ENCODE results near the gene TMPRSS11E.
"Not testable (repeated sequence)": the region's sequence is repeated elsewhere in the genome, so short reads cannot be mapped to it uniquely, and the experiment has no call there.

The TMPRSS11E gene

DNA sequence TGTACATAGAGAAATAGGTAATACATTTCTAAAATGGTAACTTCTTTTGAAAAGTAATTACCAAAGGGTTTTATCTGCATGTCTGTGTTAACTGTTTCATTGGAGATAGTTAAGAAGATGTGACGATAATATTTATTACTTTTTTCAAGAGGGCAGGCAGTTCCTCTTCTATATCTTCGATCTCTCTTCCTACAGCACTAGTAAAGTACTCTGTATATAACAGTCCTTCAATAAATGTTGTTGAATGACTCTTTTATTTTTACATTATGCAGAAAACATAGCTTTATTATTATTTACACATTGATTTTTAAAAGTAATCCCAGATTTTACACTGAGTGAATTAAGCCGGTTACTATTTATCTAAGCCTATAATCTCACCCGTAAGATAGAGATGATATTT is 51.8 kb downstream of the TMPRSS11E start:
- H3K4me3 ChIP-seq (replicated peaks in 1 of 2; ENCODE audit: low read depth in 2 of 2, low read length in 2 of 2): no peak overlapping the region

DNA sequence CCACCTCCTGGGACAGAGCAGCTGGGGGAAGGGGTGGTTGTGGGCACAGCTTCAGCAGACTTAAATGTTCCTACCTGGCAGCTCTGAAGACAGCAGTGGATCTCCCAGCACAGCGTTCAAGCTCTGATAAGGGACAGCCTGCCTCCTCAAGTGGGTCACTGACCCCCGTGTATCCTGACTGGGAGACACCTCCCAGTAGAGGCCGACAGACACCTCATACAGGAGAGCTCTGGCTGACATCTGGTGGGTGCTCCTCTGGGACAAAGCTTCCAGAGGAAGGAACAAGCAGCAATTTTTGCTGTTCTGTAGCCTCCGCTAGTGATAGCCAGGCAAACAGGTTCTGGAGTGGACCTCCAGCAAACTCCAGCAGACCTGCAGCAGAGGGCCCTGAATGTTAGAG is 56.2 kb downstream of the TMPRSS11E start:
- DNase-seq (ENCODE audit: low read depth in 2 of 2); H3K4me3 ChIP-seq (replicated peaks in 1 of 2; ENCODE audit: low read depth in 2 of 2, low read length in 2 of 2): not testable (repeated sequence)

More for the DNA sequence above, 51.8 kb downstream of the TMPRSS11E start:
- TF ChIP-seq, protein P1, sequence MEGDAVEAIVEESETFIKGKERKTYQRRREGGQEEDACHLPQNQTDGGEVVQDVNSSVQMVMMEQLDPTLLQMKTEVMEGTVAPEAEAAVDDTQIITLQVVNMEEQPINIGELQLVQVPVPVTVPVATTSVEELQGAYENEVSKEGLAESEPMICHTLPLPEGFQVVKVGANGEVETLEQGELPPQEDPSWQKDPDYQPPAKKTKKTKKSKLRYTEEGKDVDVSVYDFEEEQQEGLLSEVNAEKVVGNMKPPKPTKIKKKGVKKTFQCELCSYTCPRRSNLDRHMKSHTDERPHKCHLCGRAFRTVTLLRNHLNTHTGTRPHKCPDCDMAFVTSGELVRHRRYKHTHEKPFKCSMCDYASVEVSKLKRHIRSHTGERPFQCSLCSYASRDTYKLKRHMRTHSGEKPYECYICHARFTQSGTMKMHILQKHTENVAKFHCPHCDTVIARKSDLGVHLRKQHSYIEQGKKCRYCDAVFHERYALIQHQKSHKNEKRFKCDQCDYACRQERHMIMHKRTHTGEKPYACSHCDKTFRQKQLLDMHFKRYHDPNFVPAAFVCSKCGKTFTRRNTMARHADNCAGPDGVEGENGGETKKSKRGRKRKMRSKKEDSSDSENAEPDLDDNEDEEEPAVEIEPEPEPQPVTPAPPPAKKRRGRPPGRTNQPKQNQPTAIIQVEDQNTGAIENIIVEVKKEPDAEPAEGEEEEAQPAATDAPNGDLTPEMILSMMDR (IDR thresholded peaks at IDR 0.05; ENCODE audit: low read depth, low read length): no peak
- DNase-seq (ENCODE audit: low read depth in 2 of 2): no peak

DNA sequence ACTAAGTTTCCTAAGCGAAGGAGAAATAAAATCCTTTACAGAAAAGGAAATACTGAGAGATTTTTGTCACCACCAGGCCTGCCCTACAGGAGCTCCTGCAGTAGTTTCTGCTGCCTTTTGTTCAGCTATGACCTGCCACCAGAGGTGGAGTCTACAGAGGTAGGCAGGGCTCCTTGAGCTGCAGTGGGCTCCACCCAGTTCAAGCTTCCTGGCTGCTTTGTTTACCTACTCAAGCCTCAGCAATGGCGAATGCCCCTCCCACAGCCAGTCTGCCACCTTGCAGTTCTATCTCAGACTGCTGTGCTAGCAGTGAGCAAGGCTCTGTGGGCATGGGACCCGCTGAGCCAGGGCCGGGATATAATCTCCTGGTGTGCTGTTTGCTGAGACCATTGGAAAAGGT is 57.6 kb downstream of the TMPRSS11E start:
- H3K4me3 ChIP-seq (replicated peaks in 1 of 2; ENCODE audit: low read depth in 2 of 2, low read length in 2 of 2); DNase-seq (ENCODE audit: low read depth in 2 of 2): not testable (repeated sequence)

DNA sequence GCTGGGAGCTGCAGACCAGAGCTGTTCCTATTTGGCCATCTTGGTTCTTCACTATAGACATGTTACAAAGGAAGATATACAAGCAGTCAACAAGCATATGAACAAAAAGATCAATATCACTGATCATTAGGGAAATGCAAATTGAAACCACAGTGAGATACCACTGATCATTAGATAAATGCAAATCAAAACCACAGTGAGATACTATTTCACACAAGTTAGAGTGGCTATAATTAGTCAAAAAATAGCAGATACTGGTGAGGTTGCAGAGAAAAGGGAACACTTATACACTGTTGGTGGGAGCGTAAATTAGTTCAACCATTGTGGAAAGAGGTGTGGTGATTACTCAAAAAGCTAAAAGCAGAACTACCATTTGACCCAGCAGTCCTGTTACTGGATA is 58.2 kb downstream of the TMPRSS11E start:
- not testable (repeated sequence) for H3K4me3 ChIP-seq (replicated peaks in 1 of 2; ENCODE audit: low read depth in 2 of 2, low read length in 2 of 2)

DNA sequence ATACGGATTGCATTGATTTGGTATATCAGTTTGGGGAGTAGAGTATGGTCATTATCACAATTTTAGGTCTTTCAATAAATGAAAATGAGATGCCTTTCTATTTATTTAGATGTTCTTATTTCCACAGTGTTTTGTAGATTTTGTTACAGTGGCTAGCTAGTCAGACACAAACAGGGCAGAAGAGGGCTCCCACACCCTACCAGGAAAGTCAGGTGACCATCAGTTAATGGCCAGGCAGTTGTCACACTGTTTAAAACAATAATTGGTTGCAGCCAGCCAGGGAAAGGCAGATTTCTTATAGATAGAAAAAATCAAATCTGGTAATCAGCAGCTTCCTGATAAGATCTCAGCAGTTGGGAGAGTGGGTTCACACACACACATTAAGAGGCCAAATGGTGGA is 71.6 kb downstream of the TMPRSS11E start:
- H3K4me3 ChIP-seq (replicated peaks in 1 of 2; ENCODE audit: low read depth in 2 of 2, low read length in 2 of 2): no peak overlapping the region
- DNase-seq (ENCODE audit: low read depth in 2 of 2): no peak
- TF ChIP-seq, protein P1 (IDR thresholded peaks at IDR 0.05; ENCODE audit: low read depth, low read length): no peak

More for the DNA sequence above, 58.2 kb downstream of the TMPRSS11E start:
- not testable (repeated sequence) for DNase-seq (ENCODE audit: low read depth in 2 of 2)

DNA sequence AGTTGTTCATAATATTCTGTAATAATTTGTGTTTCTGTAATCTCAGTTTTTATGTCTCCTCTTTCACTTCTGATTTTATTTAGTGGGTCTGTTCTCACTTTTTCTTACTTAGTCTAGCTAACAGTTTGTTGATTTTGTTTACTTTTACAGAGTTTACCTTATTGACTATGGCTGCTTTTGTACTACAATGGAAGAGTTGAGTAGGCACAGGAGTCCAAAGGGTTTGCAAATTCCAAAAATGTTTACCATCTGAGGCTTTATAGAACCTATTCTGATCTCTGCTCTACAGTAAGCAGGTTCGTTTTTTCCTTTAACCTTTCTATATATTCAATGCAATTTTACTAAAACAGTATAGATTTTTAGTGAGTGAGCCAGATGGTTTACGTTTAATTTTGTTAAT is 73.7 kb downstream of the TMPRSS11E start:
- TF ChIP-seq, protein P1 (IDR thresholded peaks at IDR 0.05; ENCODE audit: low read depth, low read length): no peak
- no peak overlapping the region for H3K4me3 ChIP-seq (replicated peaks in 1 of 2; ENCODE audit: low read depth in 2 of 2, low read length in 2 of 2)
- no peak for DNase-seq (ENCODE audit: low read depth in 2 of 2)

DNA sequence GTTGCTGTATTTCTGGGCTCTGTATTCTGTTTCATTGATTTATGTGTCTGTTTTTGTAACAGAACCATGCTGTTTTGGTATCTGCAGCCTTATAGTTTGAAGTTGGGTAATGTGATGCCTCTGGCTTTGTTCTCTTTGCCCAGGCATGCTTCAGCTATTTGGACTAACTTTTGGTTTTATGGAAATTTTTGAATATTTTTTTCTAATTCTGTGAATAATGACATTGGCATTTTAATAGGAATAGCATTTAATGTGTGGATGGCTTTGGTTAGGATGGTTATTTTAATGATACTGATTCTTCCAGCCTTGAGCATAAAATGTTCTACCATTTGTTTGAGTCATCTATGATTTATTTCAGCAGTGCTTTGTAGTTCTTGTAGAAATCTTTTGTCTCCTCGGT is 75.0 kb downstream of the TMPRSS11E start:
- H3K4me3 ChIP-seq (replicated peaks in 1 of 2; ENCODE audit: low read depth in 2 of 2, low read length in 2 of 2); DNase-seq (ENCODE audit: low read depth in 2 of 2): not testable (repeated sequence)

DNA sequence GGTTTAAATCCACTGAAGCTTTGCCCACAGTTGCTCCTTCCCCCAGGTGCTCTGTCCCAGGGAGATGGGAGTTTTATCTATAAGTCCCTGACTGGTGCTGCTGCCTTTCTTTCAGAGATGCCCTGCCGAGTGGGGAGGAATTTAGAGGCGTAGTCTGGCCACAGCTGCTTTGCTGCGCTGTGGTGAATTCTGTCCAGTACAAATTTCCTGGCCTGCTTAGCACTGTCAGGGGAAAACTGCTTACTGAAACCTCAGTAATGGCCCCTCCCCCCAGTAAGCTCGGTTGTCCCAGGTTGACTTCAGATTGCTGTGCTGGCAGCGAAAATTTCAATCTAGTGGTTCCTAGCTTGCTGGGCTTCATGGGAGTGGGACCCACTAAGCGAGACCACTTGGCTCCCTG is 88.7 kb downstream of the TMPRSS11E start:
- TF ChIP-seq, protein P1 (IDR thresholded peaks at IDR 0.05; ENCODE audit: low read depth, low read length): no peak
- DNase-seq (ENCODE audit: low read depth in 2 of 2): no peak
- H3K4me3 ChIP-seq (replicated peaks in 1 of 2; ENCODE audit: low read depth in 2 of 2, low read length in 2 of 2): no peak overlapping the region

DNA sequence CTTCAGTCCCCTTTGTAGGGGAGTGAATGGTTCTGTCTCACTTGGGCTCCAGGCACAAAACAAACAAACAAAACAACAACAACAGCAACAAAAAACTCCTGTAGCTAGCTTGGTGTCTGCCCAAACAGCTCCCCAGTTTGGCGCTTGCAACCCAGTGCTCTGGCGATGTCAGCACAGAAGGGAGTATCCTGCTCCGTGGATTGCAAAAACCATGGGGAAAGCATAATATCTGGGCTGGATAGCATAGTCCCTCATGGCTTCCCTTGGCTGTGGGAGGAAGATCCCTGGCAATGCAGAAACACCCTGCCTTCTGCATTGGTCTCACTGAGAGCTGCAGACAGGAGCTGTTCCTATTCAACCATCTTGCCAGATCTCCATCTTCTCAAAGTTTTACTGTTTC is 89.1 kb downstream of the TMPRSS11E start:
- H3K4me3 ChIP-seq (replicated peaks in 1 of 2; ENCODE audit: low read depth in 2 of 2, low read length in 2 of 2): no peak overlapping the region
- DNase-seq (ENCODE audit: low read depth in 2 of 2): no peak
- TF ChIP-seq, protein P1 (IDR thresholded peaks at IDR 0.05; ENCODE audit: low read depth, low read length): no peak

DNA sequence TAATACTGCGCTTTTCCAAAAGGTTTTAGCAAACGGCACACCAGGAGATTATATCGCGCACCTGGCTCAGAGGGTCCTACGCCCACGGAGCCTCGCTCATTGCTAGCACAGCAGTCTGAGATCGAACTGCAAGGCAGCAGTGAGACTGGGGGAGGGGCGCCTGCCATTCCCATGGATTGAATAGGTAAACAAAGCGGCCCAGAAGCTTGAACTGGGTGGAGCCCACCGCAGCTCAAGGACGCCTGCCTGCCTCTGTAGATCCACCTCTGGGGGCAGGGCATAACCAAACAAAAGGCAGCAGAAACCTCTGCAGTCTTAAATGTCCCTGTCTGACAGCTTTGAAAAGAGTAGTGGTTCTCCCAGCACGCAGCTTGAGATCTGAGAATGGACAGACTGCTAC is 95.5 kb downstream of the TMPRSS11E start:
- H3K4me3 ChIP-seq (replicated peaks in 1 of 2; ENCODE audit: low read depth in 2 of 2, low read length in 2 of 2); DNase-seq (ENCODE audit: low read depth in 2 of 2): not testable (repeated sequence)
